ENCODE measurements around the gene ANKRD30B.
"Not testable (repeated sequence)": the region's sequence is repeated elsewhere in the genome, so short reads cannot be mapped to it uniquely, and the experiment has no call there.

ANKRD30B gene

GRCh38 chr18:14856256-14856655 is 108.3 kb downstream of the ANKRD30B start:
- not testable (repeated sequence) for DNase-seq (ENCODE audit: low read depth)

DNA sequence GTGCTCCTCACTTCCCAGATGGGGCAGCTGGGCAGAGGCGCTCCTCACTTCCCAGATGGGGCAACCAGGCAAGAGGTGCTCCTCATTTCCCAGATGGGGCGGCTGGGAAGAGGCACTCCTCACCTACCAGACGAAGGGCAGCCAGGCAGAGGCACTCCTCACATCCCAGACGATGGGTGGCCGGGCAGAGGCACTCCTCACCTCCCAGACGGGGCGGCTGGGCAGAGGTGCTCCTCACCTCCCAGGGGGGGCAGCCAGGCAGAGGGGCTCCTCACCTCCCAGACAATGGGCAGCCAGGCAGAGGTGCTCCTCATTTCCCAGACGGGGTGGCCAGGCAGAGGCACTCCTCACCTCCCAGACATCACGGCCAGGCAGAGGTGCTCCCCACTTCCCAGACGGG is 110.5 kb downstream of the ANKRD30B start:
- not testable (repeated sequence) for DNase-seq (ENCODE audit: low read depth)

- DNase-seq (ENCODE audit: low read depth): not testable (repeated sequence)
These were observed 112.0 kb downstream of the ANKRD30B start for GRCh38 chr18:14859995-14860394.

GRCh38 chr18:14866426-14866825 is 118.5 kb downstream of the ANKRD30B start:
- not testable (repeated sequence) for DNase-seq (ENCODE audit: low read depth)

- DNase-seq (ENCODE audit: low read depth): not testable (repeated sequence)
These were observed 120.0 kb downstream of the ANKRD30B start for GRCh38 chr18:14867988-14868387.

DNA sequence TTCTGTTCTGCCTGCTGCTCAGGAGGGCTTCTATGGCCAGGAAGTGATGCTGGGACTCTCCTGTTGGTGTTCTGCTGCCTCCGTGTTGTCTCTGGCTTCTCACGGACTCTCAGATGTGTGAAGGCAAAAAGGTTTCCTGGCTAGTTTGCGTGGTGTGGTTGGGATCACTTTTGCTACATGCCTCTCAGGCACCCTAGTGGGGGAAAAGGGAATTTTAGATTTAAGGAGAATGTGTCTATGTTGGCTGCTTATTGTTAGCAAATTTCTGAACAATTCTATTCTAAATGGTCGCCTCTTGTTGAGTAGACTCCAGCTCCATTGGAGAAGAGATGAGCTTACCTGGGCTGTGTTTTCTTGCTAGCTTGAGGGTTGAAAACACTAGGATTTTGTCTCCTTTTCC is 120.9 kb downstream of the ANKRD30B start:
- not testable (repeated sequence) for DNase-seq (ENCODE audit: low read depth)

DNA sequence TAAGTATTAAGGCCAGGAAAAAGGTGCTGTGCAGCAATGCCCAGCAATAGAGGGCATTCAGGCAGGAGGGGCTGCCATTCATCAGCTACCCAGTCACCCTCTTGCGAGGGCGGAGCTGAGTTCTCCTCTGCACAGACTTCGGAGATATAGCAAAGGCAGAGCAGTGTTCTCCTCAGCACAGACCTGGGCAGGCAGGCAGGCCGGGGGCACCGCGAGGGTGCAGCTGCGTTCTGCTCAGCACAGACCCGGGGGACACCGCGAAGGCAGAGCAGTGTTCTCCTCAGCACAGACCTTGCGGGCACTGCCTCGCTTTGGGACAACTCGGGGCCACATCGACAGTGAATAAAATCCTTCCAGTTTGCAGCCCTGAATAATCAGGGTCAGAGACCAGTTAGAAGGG is 130.9 kb downstream of the ANKRD30B start:
- not testable (repeated sequence) for DNase-seq (ENCODE audit: low read depth)

DNA sequence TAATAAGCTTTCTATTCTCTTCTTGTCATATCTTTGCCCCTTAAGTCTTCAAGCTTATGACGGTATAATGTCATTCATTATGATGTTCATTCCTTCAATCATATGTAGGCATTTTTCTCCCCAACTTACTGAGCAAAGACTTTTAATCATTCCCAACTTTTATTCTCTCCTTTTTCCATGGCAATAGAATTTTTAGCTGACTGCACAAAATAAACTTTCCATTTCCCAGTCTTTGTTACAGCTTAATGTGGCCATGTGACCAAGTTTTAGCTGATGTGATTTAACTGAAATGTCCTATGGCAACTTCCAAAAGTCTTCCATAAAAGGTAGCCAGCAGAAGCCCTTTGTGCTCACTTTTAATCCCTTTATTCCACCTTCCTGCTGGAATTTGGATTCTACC is 152.5 kb downstream of the ANKRD30B start:
- DNase-seq (ENCODE audit: low read depth): no peak

All from stimulated activated CD8-positive, alpha-beta memory T cell treated with anti-CD3 and anti-CD28 coated beads, Interleukin-12 subunit alpha, Interleukin-12 subunit beta, amount 100 ng/mL, for 1 hour (primary cell).